A549 (cell line): Measurements from ENCODE around the gene DBNDD2. TPM values are rescaled to one million over a fixed set of nuclear protein-coding genes. Genes with fewer than 3 reads are reported as not detected.

Experiments
- ATAC-seq, 2 experiments: fragments of 200-7000 bp in 1 of 2; fragments of >200 bp in 1 of 2; cut with Nextera tagmentation in 1 of 2; cut with Tn5 transposase in 1 of 2; 3 replicates each; pipeline versions ENCODE4 v1.8.0 to v1.9.1; 2018 to 2020; ENCODE audit warnings: mild to moderate bottlenecking in 1 of 2, moderate library complexity in 1 of 2
- CTCF ChIA-PET: fragments of 300-600 bp; sonication (Branson Sonifier 250); formaldehyde crosslinking; extraction: SDS; loops from one replicate; lab custom pipeline; 2021; ENCODE audit warnings: antibody characterized with exemption, inconsistent platforms; lab: Yijun Ruan, JAX
- POLR2A ChIA-PET: fragments of 350-600 bp; formaldehyde crosslinking; extraction: SDS; loops from one replicate; lab custom pipeline; 2021; ENCODE audit warnings: antibody characterized with exemption, inconsistent platforms; lab: Yijun Ruan, JAX
- DNase-seq, 2 experiments: peaks; one replicate each; pipeline versions ENCODE4 v3.0.0 to v3.0.0-alpha.2; 2011 to 2016; ENCODE audit warnings: low read depth in 1 of 2, low spot score in 1 of 2
- FAIRE-seq: peaks from 2 replicates; lab custom pipeline; 2011; peaks lifted over from hg19 to GRCh38; lab: Jason Lieb, UNC
- H3K27ac ChIP-seq, 2 experiments: fragments of >200 bp; sonication (Bioruptor Twin); formaldehyde crosslinking; 3 replicates each; pipeline ENCODE4 v1.5.1; 2016 to 2017
- H3K4me1 ChIP-seq: fragments of >200 bp; sonication (Bioruptor Twin); formaldehyde crosslinking; 3 replicates; pipeline ENCODE4 v1.6.1; 2016
- H3K4me2 ChIP-seq: fragments of >200 bp; sonication (Bioruptor Twin); formaldehyde crosslinking; 3 replicates; pipeline ENCODE4 v1.6.1; 2016
- H3K4me3 ChIP-seq: fragments of >200 bp; sonication (Bioruptor Twin); formaldehyde crosslinking; 3 replicates; pipeline ENCODE4 v1.5.1; 2016
- H3K9me3 ChIP-seq: fragments of >200 bp; sonication (Bioruptor Twin); formaldehyde crosslinking; 3 replicates; pipeline ENCODE4 v1.6.1; 2016
- BHLHE40 ChIP-seq: IDR thresholded peaks from 2 replicates; pipeline ENCODE4 v1.6.1; 2012; ENCODE audit warnings: low read depth, low read length, inconsistent platforms
- CHD4 ChIP-seq: fragments of 200-600 bp; sonication (generic); IDR thresholded peaks from 2 replicates; pipeline ENCODE4 v1.6.1; 2016; ENCODE audit warnings: antibody characterized with exemption, mild to moderate bottlenecking, borderline replicate concordance
- EHF ChIP-seq: fragments of 250-450 bp; sonication (Bioruptor Pico); IDR thresholded peaks from 2 replicates; pipeline ENCODE4 v1.5.0; 2020; ENCODE audit warnings: mild to moderate bottlenecking
- EHMT2 ChIP-seq: fragments of 200-600 bp; sonication (generic); IDR thresholded peaks from 2 replicates; pipeline ENCODE4 v1.6.1; 2016; ENCODE audit warnings: antibody characterized with exemption, low read depth, mild to moderate bottlenecking, moderate library complexity
- FOSL2 ChIP-seq, 2 experiments: fragments of 450-650 bp in 1 of 2; fragments of >200 bp in 1 of 2; sonication (Bioruptor Twin) in 1 of 2; formaldehyde crosslinking; IDR thresholded peaks; 2 replicates each; pipeline versions ENCODE4 v1.5.0 to v1.6.1; 2016 to 2020; ENCODE audit warnings: mild to moderate bottlenecking in 1 of 2, moderate library complexity in 1 of 2
- GATA3 ChIP-seq: IDR thresholded peaks from 2 replicates; pipeline ENCODE4 v1.6.1; 2012; ENCODE audit warnings: borderline replicate concordance
- MAFK ChIP-seq: fragments of 450-650 bp; IDR thresholded peaks from 2 replicates; pipeline ENCODE4 v1.6.1; 2014; ENCODE audit not compliant: partially characterized antibody
- MAZ ChIP-seq: fragments of 150-350 bp; IDR thresholded peaks from 2 replicates; pipeline ENCODE4 v1.6.1; 2014; ENCODE audit warnings: antibody characterized with exemption, low read depth, low read length, borderline replicate concordance
- NPAS2 ChIP-seq: fragments of 250-450 bp; sonication (Bioruptor Pico); IDR thresholded peaks from 2 replicates; pipeline ENCODE4 v1.8.0; 2022; ENCODE audit warnings: mild to moderate bottlenecking, moderate library complexity, borderline replicate concordance
- POLR2AphosphoS2 ChIP-seq: conservative IDR thresholded peaks from 2 replicates; pipeline ENCODE4 v1.6.1; 2012; ENCODE audit warnings: low read length, improper control_type of control experiment, inconsistent platforms
- RAD21 ChIP-seq, 2 experiments: fragments of >200 bp in 1 of 2; sonication (Bioruptor Twin) in 1 of 2; formaldehyde crosslinking in 1 of 2; IDR thresholded peaks in 1 of 2; conservative IDR thresholded peaks in 1 of 2; 2 replicates in 1 of 2; 3 replicates in 1 of 2; pipeline ENCODE4 v1.6.1; 2012 to 2018; ENCODE audit warnings: inconsistent platforms in 1 of 2
- RARB ChIP-seq: fragments of 250-450 bp; sonication (Bioruptor Pico); IDR thresholded peaks from 2 replicates; pipeline ENCODE4 v1.8.0; 2021; ENCODE audit warnings: mild to moderate bottlenecking, moderate library complexity
- SMC3 ChIP-seq: fragments of >200 bp; sonication (Bioruptor Twin); formaldehyde crosslinking; IDR thresholded peaks from 3 replicates; pipeline ENCODE4 v1.6.1; 2018; ENCODE audit warnings: inconsistent platforms
- SREBF2 ChIP-seq: fragments of 450-650 bp; IDR thresholded peaks from 2 replicates; pipeline ENCODE4 v1.6.1; 2014; ENCODE audit warnings: mild to moderate bottlenecking, moderate library complexity
- ZC3H11A ChIP-seq: fragments of 450-650 bp; IDR thresholded peaks from 2 replicates; pipeline ENCODE4 v1.6.1; 2014; ENCODE audit warnings: antibody characterized with exemption, mild to moderate bottlenecking
- ZSCAN20 ChIP-seq: fragments of 250-450 bp; sonication (Bioruptor Pico); IDR thresholded peaks from 2 replicates; pipeline ENCODE4 v1.8.0; 2022; ENCODE audit warnings: mild to moderate bottlenecking, moderate library complexity
- WGBS: methylation state at CpG from one replicate; pipeline ENCODE4 v1.1.6; 2017; ENCODE audit errors: missing lambda C conversion rate; 5-methylcytosine and 5-hydroxymethylcytosine counted together
- polyA plus RNA-seq, 4 experiments: library from polyadenylated mRNA; depleted of rRNA in 3 of 4; stranded (reverse); fragments of >200 nt; fragmentation: RNase III in 1 of 4; extraction: RNeasy Plus Mini Kit Qiagen cat#74134 plus additional on column Dnase treatment in 1 of 4; gene quantifications; 2 replicates in 3 of 4; 3 replicates in 1 of 4; pipeline ENCODE4 v1.2.3, GENCODE V29; 2011 to 2017
- TF ChIP-seq, protein P1 (sequence below): IDR thresholded peaks from 2 replicates; pipeline ENCODE4 v1.6.1; 2012
- TF ChIP-seq, protein P2 (sequence below): fragments of 250-450 bp; sonication (Bioruptor Pico); IDR thresholded peaks from 2 replicates; pipeline ENCODE4 v1.5.0; 2020; ENCODE audit warnings: low read depth, mild to moderate bottlenecking, moderate library complexity
- TF ChIP-seq, protein P3 (sequence below): fragments of >200 bp; sonication (Bioruptor Twin); formaldehyde crosslinking; IDR thresholded peaks from 2 replicates; pipeline ENCODE4 v1.6.1; 2016
- TF ChIP-seq, protein P4 (sequence below): fragments of >200 bp; sonication (Bioruptor Twin); formaldehyde crosslinking; IDR thresholded peaks from 3 replicates; pipeline ENCODE4 v1.5.1; 2016
- TF ChIP-seq, protein P5 (sequence below): fragments of 450-650 bp; IDR thresholded peaks from 2 replicates; pipeline ENCODE4 v1.6.1; 2014; ENCODE audit warnings: antibody characterized with exemption
- TF ChIP-seq, protein P6 (sequence below): fragments of 200-600 bp; sonication (generic); IDR thresholded peaks from 2 replicates; pipeline ENCODE4 v1.6.1; 2016; ENCODE audit warnings: antibody characterized with exemption, mild to moderate bottlenecking, moderate library complexity

Gene DBNDD2
- polyA plus RNA-seq, 2 of the 4 experiments (the other 2 are of a cell fraction): 6.5 to 20.9 TPM

DNA sequence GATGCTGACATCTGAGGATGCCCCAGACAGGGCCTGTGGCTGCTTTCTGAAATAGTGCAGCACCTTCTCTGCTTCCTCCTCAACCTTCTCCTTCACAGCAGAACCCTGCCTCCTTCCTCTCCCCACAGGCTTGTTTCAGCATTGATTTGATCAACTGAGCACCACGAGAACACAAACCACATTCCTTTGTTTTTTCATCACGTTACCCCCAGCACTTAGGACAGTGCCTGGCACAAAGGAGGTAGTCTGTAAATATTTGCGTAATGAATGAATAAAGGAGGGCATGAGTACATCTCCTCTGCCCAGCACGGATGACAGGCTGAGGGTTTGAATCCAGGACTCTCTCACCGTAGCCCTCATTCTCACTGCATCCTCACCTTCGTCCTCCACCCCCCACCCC lies 40.2 kb downstream of the DBNDD2 start (continued):
- no peak for TF ChIP-seq NPAS2 (CRISPR knock-in tag)
- TF ChIP-seq, protein P1, sequence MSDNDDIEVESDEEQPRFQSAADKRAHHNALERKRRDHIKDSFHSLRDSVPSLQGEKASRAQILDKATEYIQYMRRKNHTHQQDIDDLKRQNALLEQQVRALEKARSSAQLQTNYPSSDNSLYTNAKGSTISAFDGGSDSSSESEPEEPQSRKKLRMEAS: no peak

DNA sequence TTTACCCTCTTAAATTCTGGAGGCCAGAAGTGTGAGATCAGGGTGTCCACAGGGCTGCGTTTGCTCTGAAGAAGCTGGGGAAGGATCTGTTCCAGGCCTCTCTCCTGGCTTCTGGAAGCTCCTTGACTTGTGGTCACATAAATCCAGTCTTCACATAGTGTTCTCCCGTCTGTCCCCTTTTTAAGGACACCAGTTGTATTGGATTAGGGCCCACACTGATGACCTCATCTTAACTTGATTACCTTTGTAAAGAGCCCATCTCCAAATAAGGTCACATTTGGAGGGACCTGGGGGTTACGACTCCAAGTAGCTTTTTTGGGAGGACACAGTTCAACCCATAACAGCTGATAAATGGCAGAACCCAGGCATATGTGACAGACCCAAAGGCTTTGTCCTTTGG lies 41.4 kb downstream of the DBNDD2 start:
- no peak for ATAC-seq
- H3K4me1 ChIP-seq: no peaks in the 10 kb centered on the region
- WGBS: 73% methylated on average over 3 of the region's 3 CpGs
- CTCF ChIA-PET: interaction anchor here (0.7 to 11.9 kb wide), 16 partner anchors 9 to 322 kb away, joined by 3 to 111 read pairs (median 6); partner anchors contain the start of gene SYS1
- no peak for DNase-seq
- H3K9me3 ChIP-seq: no peaks in the 10 kb centered on the region
- no peak for TF ChIP-seq BHLHE40
- TF ChIP-seq GATA3: no peak
- no peak for TF ChIP-seq RARB (CRISPR knock-in tag)
- TF ChIP-seq FOSL2 (IDR thresholded peaks at IDR 0.05): no peak
- TF ChIP-seq FOSL2 (CRISPR knock-in tag; IDR thresholded peaks at IDR 0.05): no peak
- TF ChIP-seq EHMT2: no peak
- TF ChIP-seq, protein P2, sequence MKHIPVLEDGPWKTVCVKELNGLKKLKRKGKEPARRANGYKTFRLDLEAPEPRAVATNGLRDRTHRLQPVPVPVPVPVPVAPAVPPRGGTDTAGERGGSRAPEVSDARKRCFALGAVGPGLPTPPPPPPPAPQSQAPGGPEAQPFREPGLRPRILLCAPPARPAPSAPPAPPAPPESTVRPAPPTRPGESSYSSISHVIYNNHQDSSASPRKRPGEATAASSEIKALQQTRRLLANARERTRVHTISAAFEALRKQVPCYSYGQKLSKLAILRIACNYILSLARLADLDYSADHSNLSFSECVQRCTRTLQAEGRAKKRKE (CRISPR knock-in tag): no peak
- no peak for TF ChIP-seq CHD4
- TF ChIP-seq ZSCAN20: no peak
- no peak for TF ChIP-seq MAFK
- TF ChIP-seq, protein P3, sequence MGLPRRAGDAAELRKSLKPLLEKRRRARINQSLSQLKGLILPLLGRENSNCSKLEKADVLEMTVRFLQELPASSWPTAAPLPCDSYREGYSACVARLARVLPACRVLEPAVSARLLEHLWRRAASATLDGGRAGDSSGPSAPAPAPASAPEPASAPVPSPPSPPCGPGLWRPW: no peak
- no peak for TF ChIP-seq SREBF2
- TF ChIP-seq NPAS2 (CRISPR knock-in tag): no peak
- no peak overlapping the region for H3K27ac ChIP-seq
- H3K4me2 ChIP-seq: no peak overlapping the region
- H3K4me3 ChIP-seq: no peak overlapping the region
- no peak for FAIRE-seq
- POLR2A ChIA-PET: no interaction called here

DNA sequence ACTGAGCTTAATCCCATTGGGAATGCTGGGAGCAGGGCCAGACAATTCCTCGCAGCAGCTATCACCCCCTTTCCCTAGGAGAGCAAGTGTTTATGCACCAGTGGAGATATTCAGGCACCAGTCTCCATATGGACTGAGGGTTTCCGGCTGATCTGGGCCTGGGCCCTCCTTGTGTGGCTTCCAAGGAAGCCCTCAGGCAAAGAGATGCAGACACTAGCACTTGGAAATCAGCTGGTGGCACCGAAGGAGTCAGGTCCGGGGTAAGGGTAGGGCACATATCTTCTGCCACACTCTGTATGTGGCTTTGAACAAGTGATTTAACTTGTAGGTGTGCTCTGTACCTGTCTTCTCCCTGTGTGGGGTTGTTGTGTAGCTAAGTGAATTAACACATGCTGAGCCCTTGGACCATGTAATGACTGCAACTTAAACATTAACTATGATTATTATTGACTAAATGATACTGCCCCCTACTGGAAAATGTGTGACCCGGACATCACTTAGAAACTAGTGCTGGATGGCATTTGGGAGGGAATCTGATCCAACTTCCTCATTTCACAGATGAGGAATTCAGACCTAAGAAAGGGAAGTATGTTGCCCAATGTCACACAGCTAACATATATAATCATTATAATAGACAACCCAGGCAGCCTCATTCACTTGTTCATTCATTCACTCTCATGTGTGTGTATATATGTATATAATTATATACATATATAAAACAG lies 42.2 kb downstream of the DBNDD2 start:
- no peak overlapping the region for H3K4me2 ChIP-seq
- ChIA-PET CTCF (interaction anchor here (0.7 to 11.9 kb wide), 17 partner anchors 8 to 321 kb away, joined by 3 to 111 read pairs (median 6); partner anchors contain the start of gene SYS1), POLR2A (no interaction called here)
- H3K9me3 ChIP-seq: no peaks in the 10 kb centered on the region
- peak in 1 of 2 experiments; percentile 56; a peak in 3 of 6 replicates for ATAC-seq
- H3K4me1 ChIP-seq: no peaks in the 10 kb centered on the region
- FAIRE-seq: no peak
- 49% methylated on average over 5 of the region's 5 CpGs for WGBS
- no peak overlapping the region for H3K4me3 ChIP-seq
- TF ChIP-seq, protein P4, sequence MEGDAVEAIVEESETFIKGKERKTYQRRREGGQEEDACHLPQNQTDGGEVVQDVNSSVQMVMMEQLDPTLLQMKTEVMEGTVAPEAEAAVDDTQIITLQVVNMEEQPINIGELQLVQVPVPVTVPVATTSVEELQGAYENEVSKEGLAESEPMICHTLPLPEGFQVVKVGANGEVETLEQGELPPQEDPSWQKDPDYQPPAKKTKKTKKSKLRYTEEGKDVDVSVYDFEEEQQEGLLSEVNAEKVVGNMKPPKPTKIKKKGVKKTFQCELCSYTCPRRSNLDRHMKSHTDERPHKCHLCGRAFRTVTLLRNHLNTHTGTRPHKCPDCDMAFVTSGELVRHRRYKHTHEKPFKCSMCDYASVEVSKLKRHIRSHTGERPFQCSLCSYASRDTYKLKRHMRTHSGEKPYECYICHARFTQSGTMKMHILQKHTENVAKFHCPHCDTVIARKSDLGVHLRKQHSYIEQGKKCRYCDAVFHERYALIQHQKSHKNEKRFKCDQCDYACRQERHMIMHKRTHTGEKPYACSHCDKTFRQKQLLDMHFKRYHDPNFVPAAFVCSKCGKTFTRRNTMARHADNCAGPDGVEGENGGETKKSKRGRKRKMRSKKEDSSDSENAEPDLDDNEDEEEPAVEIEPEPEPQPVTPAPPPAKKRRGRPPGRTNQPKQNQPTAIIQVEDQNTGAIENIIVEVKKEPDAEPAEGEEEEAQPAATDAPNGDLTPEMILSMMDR: peak; percentile 62
- TF ChIP-seq SMC3: peak; percentile 27; the same call in 1 of the 3 replicates
- TF ChIP-seq RARB (CRISPR knock-in tag): no peak
- peak; percentile 37 to 51 for TF ChIP-seq RAD21 (conservative IDR thresholded peaks at IDR 0.05 in 1 of 2, IDR thresholded peaks at IDR 0.05 in 1 of 2)
- peak; percentile 28 to 56 for DNase-seq
- no peak overlapping the region for H3K27ac ChIP-seq

DNA sequence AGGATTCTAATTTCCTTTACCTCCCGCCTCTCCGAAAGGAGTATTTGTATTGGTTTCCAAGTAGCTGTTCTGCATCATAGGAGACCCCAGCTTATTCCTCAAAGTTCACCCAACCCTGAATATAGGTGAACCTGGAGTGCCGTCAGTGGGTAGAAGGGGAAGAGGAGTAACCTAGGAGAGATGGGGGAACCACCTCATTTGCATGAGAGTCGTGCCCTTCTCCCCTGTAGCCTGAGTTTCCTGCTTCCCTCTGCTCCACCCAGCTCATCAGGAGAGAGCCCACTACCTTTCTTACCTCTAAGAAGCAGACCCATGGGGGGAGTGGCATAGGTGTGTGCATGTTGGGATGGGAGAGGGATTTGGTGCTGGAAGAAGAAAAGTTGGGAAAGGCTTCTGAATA lies 44.1 kb downstream of the DBNDD2 start:
- ChIA-PET POLR2A (no interaction called here), CTCF (interaction anchor here (0.6 to 11.9 kb wide), 11 partner anchors 9 to 348 kb away, joined by 3 to 111 read pairs (median 4); partner anchors contain the start of gene SYS1)
- H3K4me3 ChIP-seq: no peak overlapping the region
- no peak for ATAC-seq
- no peak for FAIRE-seq
- H3K4me1 ChIP-seq: no peaks in the 10 kb centered on the region
- H3K4me2 ChIP-seq: no peak overlapping the region
- WGBS: 58% methylated on average over 4 of the region's 4 CpGs
- H3K27ac ChIP-seq: no peak overlapping the region
- H3K9me3 ChIP-seq: no peaks in the 10 kb centered on the region
- no peak for DNase-seq
- TF ChIP-seq, protein P5, sequence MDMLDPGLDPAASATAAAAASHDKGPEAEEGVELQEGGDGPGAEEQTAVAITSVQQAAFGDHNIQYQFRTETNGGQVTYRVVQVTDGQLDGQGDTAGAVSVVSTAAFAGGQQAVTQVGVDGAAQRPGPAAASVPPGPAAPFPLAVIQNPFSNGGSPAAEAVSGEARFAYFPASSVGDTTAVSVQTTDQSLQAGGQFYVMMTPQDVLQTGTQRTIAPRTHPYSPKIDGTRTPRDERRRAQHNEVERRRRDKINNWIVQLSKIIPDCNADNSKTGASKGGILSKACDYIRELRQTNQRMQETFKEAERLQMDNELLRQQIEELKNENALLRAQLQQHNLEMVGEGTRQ: no peak
- TF ChIP-seq EHMT2 (no peak), POLR2AphosphoS2 (no peak), ZC3H11A (no peak), EHF (CRISPR knock-in tag) (no peak), MAZ (no peak)
- TF ChIP-seq, protein P6, sequence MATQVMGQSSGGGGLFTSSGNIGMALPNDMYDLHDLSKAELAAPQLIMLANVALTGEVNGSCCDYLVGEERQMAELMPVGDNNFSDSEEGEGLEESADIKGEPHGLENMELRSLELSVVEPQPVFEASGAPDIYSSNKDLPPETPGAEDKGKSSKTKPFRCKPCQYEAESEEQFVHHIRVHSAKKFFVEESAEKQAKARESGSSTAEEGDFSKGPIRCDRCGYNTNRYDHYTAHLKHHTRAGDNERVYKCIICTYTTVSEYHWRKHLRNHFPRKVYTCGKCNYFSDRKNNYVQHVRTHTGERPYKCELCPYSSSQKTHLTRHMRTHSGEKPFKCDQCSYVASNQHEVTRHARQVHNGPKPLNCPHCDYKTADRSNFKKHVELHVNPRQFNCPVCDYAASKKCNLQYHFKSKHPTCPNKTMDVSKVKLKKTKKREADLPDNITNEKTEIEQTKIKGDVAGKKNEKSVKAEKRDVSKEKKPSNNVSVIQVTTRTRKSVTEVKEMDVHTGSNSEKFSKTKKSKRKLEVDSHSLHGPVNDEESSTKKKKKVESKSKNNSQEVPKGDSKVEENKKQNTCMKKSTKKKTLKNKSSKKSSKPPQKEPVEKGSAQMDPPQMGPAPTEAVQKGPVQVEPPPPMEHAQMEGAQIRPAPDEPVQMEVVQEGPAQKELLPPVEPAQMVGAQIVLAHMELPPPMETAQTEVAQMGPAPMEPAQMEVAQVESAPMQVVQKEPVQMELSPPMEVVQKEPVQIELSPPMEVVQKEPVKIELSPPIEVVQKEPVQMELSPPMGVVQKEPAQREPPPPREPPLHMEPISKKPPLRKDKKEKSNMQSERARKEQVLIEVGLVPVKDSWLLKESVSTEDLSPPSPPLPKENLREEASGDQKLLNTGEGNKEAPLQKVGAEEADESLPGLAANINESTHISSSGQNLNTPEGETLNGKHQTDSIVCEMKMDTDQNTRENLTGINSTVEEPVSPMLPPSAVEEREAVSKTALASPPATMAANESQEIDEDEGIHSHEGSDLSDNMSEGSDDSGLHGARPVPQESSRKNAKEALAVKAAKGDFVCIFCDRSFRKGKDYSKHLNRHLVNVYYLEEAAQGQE: no peak
- TF ChIP-seq, protein P1: no peak
